HCT116 (cell line): ENCODE measurements around the gene SIGLECL1. TPM values are rescaled to one million over a fixed set of nuclear protein-coding genes. Genes with fewer than 3 reads are reported as not detected.

Experiments
- ATAC-seq: fragments of 200-7000 bp; cut with Tn5 transposase; 2 replicates; pipeline ENCODE4 v1.9.1; 2020; ENCODE audit warnings: mild to moderate bottlenecking, moderate library complexity
- BruUV-seq: library from RNA; stranded (reverse); fragments of 400-500 nt; replicated peaks from 2 replicates; lab custom pipeline; 2021; lab: Mats Ljungman, UMichigan
- CTCF ChIA-PET: fragments of 300-600 bp; sonication (Branson Sonifier 250); formaldehyde crosslinking; loops from one replicate; lab custom pipeline; 2021; ENCODE audit warnings: antibody characterized with exemption; lab: Charles Lee
- POLR2A ChIA-PET: fragments of 300-600, 350-600 bp; sonication (Branson Sonifier 250); formaldehyde crosslinking; loops from one replicate; lab custom pipeline; 2021; ENCODE audit warnings: antibody characterized with exemption; lab: Charles Lee
- RAD21 ChIA-PET, 2 experiments: fragments of 300-600 bp; sonication (Branson Sonifier 250); formaldehyde crosslinking; loops; one replicate each; lab custom pipeline; 2023; ENCODE audit warnings: low total read pairs in 2 of 2; ENCODE audit not compliant: uncharacterized antibody in 2 of 2, unreplicated experiment in 2 of 2, low non-redundant PET in 1 of 2; lab: Charles Lee
- DNase-seq: peaks from one replicate; pipeline ENCODE4 v3.0.0-alpha.2; 2010; ENCODE audit warnings: low read depth, low spot score
- H2AFZ ChIP-seq: fragments of 200-600 bp; shearing (Covaris generic), sonication (generic); 2 replicates; pipeline ENCODE4 v1.6.1; 2017; ENCODE audit warnings: low read depth, mixed run types, mixed read lengths, antibody characterized with exemption, low read length; ENCODE audit not compliant: poor library complexity, severe bottlenecking
- H3K27ac ChIP-seq: 2 replicates; pipeline ENCODE4 v1.5.1; 2012; ENCODE audit warnings: low read depth, low read length
- H3K27me3 ChIP-seq: fragments of 200-600 bp; sonication (generic); 2 replicates; pipeline ENCODE4 v1.6.1; 2016; ENCODE audit warnings: mixed run types, low read length, mixed read lengths; ENCODE audit not compliant: insufficient read depth
- H3K36me3 ChIP-seq, 2 experiments: fragments of 200-500 bp in 1 of 2; fragments of 200-600 bp in 1 of 2; sonication (Bioruptor generic) in 1 of 2; sonication (generic) in 1 of 2; 2 replicates each; pipeline versions ENCODE4 v1.5.1 to v1.6.1; 2014 to 2016; ENCODE audit warnings: low read length in 2 of 2, inconsistent platforms in 1 of 2, mixed read lengths in 1 of 2, mixed run types in 1 of 2; ENCODE audit not compliant: insufficient read depth in 2 of 2, control insufficient read depth in 1 of 2
- H3K4me1 ChIP-seq, 2 experiments: fragments of 200-600 bp in 1 of 2; sonication (generic) in 1 of 2; 2 replicates each; pipeline versions ENCODE4 v1.5.1 to v1.6.1; 2012 to 2017; ENCODE audit warnings: low read length in 2 of 2, inconsistent platforms in 1 of 2, mild to moderate bottlenecking in 1 of 2, mixed read lengths in 1 of 2, mixed run types in 1 of 2, moderate library complexity in 1 of 2; ENCODE audit not compliant: insufficient read depth in 2 of 2, control insufficient read depth in 1 of 2
- H3K4me2 ChIP-seq: fragments of 200-600 bp; sonication (generic); 2 replicates; pipeline ENCODE4 v1.6.1; 2017; ENCODE audit warnings: mixed run types, low read length, mixed read lengths
- H3K4me3 ChIP-seq, 2 experiments: fragments of 200-600 bp in 1 of 2; sonication (generic) in 1 of 2; replicated peaks in 1 of 2; 2 replicates each; pipeline ENCODE4 v1.5.1; 2011 to 2016; ENCODE audit warnings: low read length in 2 of 2, control low read depth in 1 of 2, low read depth in 1 of 2, mild to moderate bottlenecking in 1 of 2, mixed read lengths in 1 of 2, mixed run types in 1 of 2
- H3K79me2 ChIP-seq: fragments of 200-600 bp; sonication (generic); 2 replicates; pipeline ENCODE4 v1.6.1; 2017; ENCODE audit warnings: mild to moderate bottlenecking, mixed run types, low read length, moderate library complexity, mixed read lengths; ENCODE audit not compliant: insufficient read depth
- H3K9ac ChIP-seq: fragments of 200-600 bp; sonication (generic); 2 replicates; pipeline ENCODE4 v1.6.1; 2016; ENCODE audit warnings: low read length, mixed read lengths
- H3K9me2 ChIP-seq: fragments of 200-600 bp; sonication (generic), shearing (Covaris generic); 2 replicates; pipeline ENCODE4 v1.6.1; 2017; ENCODE audit warnings: mixed run types, mild to moderate bottlenecking, moderate library complexity; ENCODE audit not compliant: insufficient read depth
- H3K9me3 ChIP-seq, 2 experiments: fragments of 200-500 bp in 1 of 2; fragments of 200-600 bp in 1 of 2; sonication (Bioruptor generic) in 1 of 2; sonication (generic) in 1 of 2; 2 replicates each; pipeline ENCODE4 v1.6.1; 2014 to 2017; ENCODE audit warnings: low read length in 2 of 2, mixed read lengths in 2 of 2, inconsistent platforms in 1 of 2, low read depth in 1 of 2, mild to moderate bottlenecking in 1 of 2, mixed run types in 1 of 2, moderate library complexity in 1 of 2; ENCODE audit not compliant: control insufficient read depth in 1 of 2, insufficient read depth in 1 of 2
- H4K20me1 ChIP-seq: fragments of 200-600 bp; sonication (generic), shearing (Covaris generic); 2 replicates; pipeline ENCODE4 v1.6.1; 2017; ENCODE audit warnings: mixed run types, mild to moderate bottlenecking, moderate library complexity; ENCODE audit not compliant: insufficient read depth
- CBX3 ChIP-seq: IDR thresholded peaks from 2 replicates; pipeline ENCODE4 v1.6.1; 2012; ENCODE audit warnings: low read depth
- EZH2 ChIP-seq: fragments of 200-600 bp; sonication (generic); IDR thresholded peaks from 2 replicates; pipeline ENCODE4 v1.6.1; 2017; ENCODE audit warnings: antibody characterized with exemption, mixed run types
- EZH2phosphoT487 ChIP-seq: fragments of 200-600 bp; IDR thresholded peaks from 2 replicates; pipeline ENCODE4 v1.6.1; 2018; ENCODE audit warnings: antibody characterized with exemption, borderline replicate concordance
- FOSL1 ChIP-seq: IDR thresholded peaks from 2 replicates; pipeline ENCODE4 v1.6.1; 2012; ENCODE audit warnings: low read depth
- JUND ChIP-seq: IDR thresholded peaks from 2 replicates; pipeline ENCODE4 v1.6.1; 2012
- POLR2A ChIP-seq: IDR thresholded peaks from 2 replicates; pipeline ENCODE4 v1.7.0; 2011; ENCODE audit warnings: borderline replicate concordance; ENCODE audit not compliant: insufficient read depth, insufficient read length; ENCODE audit errors: extremely low read depth
- POLR2AphosphoS5 ChIP-seq: IDR thresholded peaks from 2 replicates; pipeline ENCODE4 v1.6.1; 2011; ENCODE audit warnings: mild to moderate bottlenecking, low read depth, low read length, moderate library complexity
- RAD21 ChIP-seq: IDR thresholded peaks from 2 replicates; pipeline ENCODE4 v1.6.1; 2012; ENCODE audit warnings: low read depth, mild to moderate bottlenecking
- ZFX ChIP-seq: fragments of 450-650 bp; IDR thresholded peaks from 2 replicates; pipeline ENCODE4 v1.6.1; 2017
- intact Hi-C: fragments of 100-400 bp; cut with micrococcal nuclease; formaldehyde crosslinking; loops from 2 replicates; pipeline ENCODE4 v1.10.0; 2022
- total RNA-seq: library from RNA; stranded (reverse); gene quantifications from one replicate; pipeline ENCODE4 v1.2.1, GENCODE V29; 2021; ENCODE audit not compliant: unreplicated experiment
- TF ChIP-seq, protein P1 (sequence below): IDR thresholded peaks from 2 replicates; pipeline ENCODE4 v1.6.1; 2011; ENCODE audit warnings: mild to moderate bottlenecking, low read length, moderate library complexity; ENCODE audit not compliant: insufficient replicate concordance; ENCODE audit errors: extremely low read depth
- TF ChIP-seq, protein P2 (sequence below), 3 experiments: fragments of 200-600 bp in 1 of 3; sonication (generic) in 1 of 3; IDR thresholded peaks in 2 of 3; conservative IDR thresholded peaks in 1 of 3; 2 replicates each; pipeline ENCODE4 v1.5.1; 2012 to 2017; ENCODE audit warnings: low read depth in 2 of 3, low read length in 2 of 3, antibody characterized with exemption in 1 of 3, borderline replicate concordance in 1 of 3, control low read depth in 1 of 3, mild to moderate bottlenecking in 1 of 3, mixed read lengths in 1 of 3, mixed run types in 1 of 3, moderate library complexity in 1 of 3; ENCODE audit not compliant: insufficient read depth in 1 of 3
- TF ChIP-seq, protein P3 (sequence below): IDR thresholded peaks from 2 replicates; pipeline ENCODE4 v1.6.1; 2012; ENCODE audit warnings: low read depth

SIGLECL1 gene
- total RNA-seq, 1 experiment from 2014 or later = not detected

DNA sequence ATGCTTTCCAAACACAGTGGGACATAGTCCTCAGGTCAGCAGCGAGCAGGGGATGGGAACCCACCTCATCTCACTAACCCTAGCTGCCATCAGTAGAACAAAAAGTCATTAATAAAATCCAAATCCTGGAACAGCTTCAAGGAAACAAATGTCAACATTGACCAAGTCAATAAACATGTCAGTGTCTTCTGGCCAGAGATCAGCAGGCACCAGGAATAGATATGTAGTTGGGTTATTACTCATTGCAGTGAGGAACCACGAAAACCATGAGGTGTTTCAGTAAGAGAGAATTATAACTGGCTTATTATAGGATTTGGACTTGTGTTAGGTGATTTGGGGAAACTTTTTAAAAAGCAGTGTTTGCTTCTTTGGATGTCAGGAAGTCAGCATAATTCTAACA, 43.1 kb upstream of the SIGLECL1 start:
- intact Hi-C loops = no loop called here
- ATAC-seq = no peak
- Histone ChIP-seq H3K27me3 (no peaks in the 10 kb centered on the region), H3K4me1 (no peaks in the 10 kb centered on the region), H3K36me3 (no peaks in the 10 kb centered on the region), H4K20me1 (no peaks in the 10 kb centered on the region), H2AFZ (no peak overlapping the region), H3K27ac (no peak overlapping the region), H3K9ac (no peak overlapping the region), H3K79me2 (no peaks in the 10 kb centered on the region), H3K9me3 (no peaks in the 10 kb centered on the region), H3K9me2 (no peaks in the 10 kb centered on the region), H3K4me3 (no peak overlapping the region), H3K4me2 (no peak overlapping the region)
- CTCF ChIA-PET = no interaction called here
- POLR2A ChIA-PET = no interaction called here
- no peak for TF ChIP-seq POLR2A
- no peak for TF ChIP-seq CBX3
- TF ChIP-seq ZFX = no peak
- no peak for TF ChIP-seq FOSL1
- TF ChIP-seq, protein P1, sequence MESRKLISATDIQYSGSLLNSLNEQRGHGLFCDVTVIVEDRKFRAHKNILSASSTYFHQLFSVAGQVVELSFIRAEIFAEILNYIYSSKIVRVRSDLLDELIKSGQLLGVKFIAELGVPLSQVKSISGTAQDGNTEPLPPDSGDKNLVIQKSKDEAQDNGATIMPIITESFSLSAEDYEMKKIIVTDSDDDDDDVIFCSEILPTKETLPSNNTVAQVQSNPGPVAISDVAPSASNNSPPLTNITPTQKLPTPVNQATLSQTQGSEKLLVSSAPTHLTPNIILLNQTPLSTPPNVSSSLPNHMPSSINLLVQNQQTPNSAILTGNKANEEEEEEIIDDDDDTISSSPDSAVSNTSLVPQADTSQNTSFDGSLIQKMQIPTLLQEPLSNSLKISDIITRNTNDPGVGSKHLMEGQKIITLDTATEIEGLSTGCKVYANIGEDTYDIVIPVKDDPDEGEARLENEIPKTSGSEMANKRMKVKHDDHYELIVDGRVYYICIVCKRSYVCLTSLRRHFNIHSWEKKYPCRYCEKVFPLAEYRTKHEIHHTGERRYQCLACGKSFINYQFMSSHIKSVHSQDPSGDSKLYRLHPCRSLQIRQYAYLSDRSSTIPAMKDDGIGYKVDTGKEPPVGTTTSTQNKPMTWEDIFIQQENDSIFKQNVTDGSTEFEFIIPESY = no peak
- TF ChIP-seq, protein P2, sequence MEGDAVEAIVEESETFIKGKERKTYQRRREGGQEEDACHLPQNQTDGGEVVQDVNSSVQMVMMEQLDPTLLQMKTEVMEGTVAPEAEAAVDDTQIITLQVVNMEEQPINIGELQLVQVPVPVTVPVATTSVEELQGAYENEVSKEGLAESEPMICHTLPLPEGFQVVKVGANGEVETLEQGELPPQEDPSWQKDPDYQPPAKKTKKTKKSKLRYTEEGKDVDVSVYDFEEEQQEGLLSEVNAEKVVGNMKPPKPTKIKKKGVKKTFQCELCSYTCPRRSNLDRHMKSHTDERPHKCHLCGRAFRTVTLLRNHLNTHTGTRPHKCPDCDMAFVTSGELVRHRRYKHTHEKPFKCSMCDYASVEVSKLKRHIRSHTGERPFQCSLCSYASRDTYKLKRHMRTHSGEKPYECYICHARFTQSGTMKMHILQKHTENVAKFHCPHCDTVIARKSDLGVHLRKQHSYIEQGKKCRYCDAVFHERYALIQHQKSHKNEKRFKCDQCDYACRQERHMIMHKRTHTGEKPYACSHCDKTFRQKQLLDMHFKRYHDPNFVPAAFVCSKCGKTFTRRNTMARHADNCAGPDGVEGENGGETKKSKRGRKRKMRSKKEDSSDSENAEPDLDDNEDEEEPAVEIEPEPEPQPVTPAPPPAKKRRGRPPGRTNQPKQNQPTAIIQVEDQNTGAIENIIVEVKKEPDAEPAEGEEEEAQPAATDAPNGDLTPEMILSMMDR (IDR thresholded peaks at IDR 0.05 in 2 of 3, conservative IDR thresholded peaks at IDR 0.05 in 1 of 3; ENCODE audit: borderline replicate concordance in 1 of 3, insufficient read depth in 1 of 3, low read depth in 2 of 3, low read length in 2 of 3) = no peak
- no peak for TF ChIP-seq POLR2AphosphoS5
- TF ChIP-seq JUND = no peak
- no peak for TF ChIP-seq EZH2phosphoT487
- TF ChIP-seq, protein P3, sequence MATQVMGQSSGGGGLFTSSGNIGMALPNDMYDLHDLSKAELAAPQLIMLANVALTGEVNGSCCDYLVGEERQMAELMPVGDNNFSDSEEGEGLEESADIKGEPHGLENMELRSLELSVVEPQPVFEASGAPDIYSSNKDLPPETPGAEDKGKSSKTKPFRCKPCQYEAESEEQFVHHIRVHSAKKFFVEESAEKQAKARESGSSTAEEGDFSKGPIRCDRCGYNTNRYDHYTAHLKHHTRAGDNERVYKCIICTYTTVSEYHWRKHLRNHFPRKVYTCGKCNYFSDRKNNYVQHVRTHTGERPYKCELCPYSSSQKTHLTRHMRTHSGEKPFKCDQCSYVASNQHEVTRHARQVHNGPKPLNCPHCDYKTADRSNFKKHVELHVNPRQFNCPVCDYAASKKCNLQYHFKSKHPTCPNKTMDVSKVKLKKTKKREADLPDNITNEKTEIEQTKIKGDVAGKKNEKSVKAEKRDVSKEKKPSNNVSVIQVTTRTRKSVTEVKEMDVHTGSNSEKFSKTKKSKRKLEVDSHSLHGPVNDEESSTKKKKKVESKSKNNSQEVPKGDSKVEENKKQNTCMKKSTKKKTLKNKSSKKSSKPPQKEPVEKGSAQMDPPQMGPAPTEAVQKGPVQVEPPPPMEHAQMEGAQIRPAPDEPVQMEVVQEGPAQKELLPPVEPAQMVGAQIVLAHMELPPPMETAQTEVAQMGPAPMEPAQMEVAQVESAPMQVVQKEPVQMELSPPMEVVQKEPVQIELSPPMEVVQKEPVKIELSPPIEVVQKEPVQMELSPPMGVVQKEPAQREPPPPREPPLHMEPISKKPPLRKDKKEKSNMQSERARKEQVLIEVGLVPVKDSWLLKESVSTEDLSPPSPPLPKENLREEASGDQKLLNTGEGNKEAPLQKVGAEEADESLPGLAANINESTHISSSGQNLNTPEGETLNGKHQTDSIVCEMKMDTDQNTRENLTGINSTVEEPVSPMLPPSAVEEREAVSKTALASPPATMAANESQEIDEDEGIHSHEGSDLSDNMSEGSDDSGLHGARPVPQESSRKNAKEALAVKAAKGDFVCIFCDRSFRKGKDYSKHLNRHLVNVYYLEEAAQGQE = no peak
- TF ChIP-seq RAD21 = no peak
- TF ChIP-seq EZH2 = no peak
- RAD21 ChIA-PET = no interaction called here
- BruUV-seq = no TSS peak
- no peak for DNase-seq
